Measurements from ENCODE around the gene PSMG1.

PSMG1 gene

DNA sequence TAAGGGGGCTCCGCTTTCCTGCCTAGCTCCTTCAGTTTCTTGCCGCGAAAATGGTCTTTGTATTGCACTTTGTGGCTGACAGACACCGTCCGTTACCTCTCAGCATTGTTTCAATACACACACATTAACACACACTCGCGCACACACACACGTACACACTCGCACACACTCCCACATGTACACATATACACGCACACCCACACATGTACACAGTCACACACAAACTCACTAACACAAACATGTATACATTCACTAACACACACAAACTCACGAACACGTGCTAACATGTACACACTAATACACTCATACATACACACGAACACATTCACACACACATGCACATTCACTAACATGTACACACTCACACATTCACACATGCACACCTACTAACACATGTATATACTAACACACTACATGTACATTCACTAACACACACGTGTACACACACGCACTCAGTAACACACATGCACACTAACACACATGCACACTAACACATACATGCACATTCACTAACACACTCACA lies 48.9 kb downstream of the PSMG1 start:
- no peaks in the 10 kb centered on the region; the same call in 1 of the 2 replicates for H3K27me3 ChIP-seq (replicated peaks; ENCODE audit: control insufficient read depth, insufficient read depth, low read length)
- no peak overlapping the region for H3K4me3 ChIP-seq (replicated peaks; ENCODE audit: low read depth, low read length)
- TF ChIP-seq, protein P1, sequence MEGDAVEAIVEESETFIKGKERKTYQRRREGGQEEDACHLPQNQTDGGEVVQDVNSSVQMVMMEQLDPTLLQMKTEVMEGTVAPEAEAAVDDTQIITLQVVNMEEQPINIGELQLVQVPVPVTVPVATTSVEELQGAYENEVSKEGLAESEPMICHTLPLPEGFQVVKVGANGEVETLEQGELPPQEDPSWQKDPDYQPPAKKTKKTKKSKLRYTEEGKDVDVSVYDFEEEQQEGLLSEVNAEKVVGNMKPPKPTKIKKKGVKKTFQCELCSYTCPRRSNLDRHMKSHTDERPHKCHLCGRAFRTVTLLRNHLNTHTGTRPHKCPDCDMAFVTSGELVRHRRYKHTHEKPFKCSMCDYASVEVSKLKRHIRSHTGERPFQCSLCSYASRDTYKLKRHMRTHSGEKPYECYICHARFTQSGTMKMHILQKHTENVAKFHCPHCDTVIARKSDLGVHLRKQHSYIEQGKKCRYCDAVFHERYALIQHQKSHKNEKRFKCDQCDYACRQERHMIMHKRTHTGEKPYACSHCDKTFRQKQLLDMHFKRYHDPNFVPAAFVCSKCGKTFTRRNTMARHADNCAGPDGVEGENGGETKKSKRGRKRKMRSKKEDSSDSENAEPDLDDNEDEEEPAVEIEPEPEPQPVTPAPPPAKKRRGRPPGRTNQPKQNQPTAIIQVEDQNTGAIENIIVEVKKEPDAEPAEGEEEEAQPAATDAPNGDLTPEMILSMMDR (IDR thresholded peaks at IDR 0.05; ENCODE audit: insufficient read depth, low read length, poor library complexity, severe bottlenecking), result no peak
- no peak for DNase-seq (ENCODE audit: extremely low read depth, insufficient read length)
- H3K36me3 ChIP-seq (ENCODE audit: control insufficient read depth, insufficient read depth, low read length), result no peaks in the 10 kb centered on the region

DNA sequence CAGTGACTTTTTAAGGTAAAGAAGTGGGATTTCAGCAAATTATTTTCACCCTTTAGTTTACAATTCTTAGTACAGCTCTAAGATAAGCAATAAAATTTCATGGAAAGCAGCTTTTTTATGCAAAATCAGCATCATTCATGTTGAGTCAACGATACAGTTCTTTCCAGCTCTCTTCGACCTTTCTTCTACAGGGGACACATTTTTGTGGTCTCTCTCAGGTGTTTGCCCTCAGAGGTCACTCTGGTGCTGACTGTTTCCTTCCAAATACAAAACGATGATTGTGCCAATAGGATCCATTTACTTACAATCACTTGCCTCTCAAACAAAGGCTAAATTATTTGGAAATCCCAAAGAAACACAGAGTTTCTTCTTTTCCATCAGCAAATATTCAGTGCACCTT lies 51.0 kb downstream of the PSMG1 start:
- Histone ChIP-seq H3K4me3 (replicated peaks; ENCODE audit: low read depth, low read length) (no peak overlapping the region), H3K36me3 (ENCODE audit: control insufficient read depth, insufficient read depth, low read length) (no peaks in the 10 kb centered on the region), H3K27me3 (replicated peaks; ENCODE audit: control insufficient read depth, insufficient read depth, low read length) (no peaks in the 10 kb centered on the region; the same call in 1 of the 2 replicates)
- TF ChIP-seq, protein P1 (IDR thresholded peaks at IDR 0.05; ENCODE audit: insufficient read depth, low read length, poor library complexity, severe bottlenecking), result no peak
- no peak for DNase-seq (ENCODE audit: extremely low read depth, insufficient read length)

GRCh38 chr21:39131791-39132190 lies 51.5 kb downstream of the PSMG1 start:
- no peak for DNase-seq (ENCODE audit: extremely low read depth, insufficient read length)
- Histone ChIP-seq H3K36me3 (ENCODE audit: control insufficient read depth, insufficient read depth, low read length) (no peaks in the 10 kb centered on the region), H3K27me3 (replicated peaks; ENCODE audit: control insufficient read depth, insufficient read depth, low read length) (no peaks in the 10 kb centered on the region; the same call in 1 of the 2 replicates), H3K4me3 (replicated peaks; ENCODE audit: low read depth, low read length) (no peak overlapping the region)
- TF ChIP-seq, protein P1 (IDR thresholded peaks at IDR 0.05; ENCODE audit: insufficient read depth, low read length, poor library complexity, severe bottlenecking), result no peak

DNA sequence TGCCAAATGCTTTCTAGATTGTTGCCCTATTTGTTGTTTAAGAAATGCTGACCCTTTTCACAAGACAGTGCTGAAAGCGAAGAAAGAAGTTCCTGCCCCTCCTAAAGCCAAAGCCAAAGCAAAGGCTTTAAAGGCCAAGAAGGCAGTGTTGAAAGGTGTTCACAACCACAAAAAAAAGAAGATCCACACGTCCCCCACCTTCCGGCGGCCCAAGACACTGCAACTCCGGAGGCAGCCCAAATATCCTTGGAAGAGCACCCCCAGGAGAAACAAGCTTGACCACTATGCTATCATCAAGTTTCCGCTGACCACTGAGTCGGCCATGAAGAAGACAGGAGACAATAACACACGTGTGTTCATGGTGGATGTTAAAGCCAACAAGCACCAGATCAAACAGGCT lies 55.7 kb downstream of the PSMG1 start:
- no peaks in the 10 kb centered on the region; the same call in 1 of the 2 replicates for H3K27me3 ChIP-seq (replicated peaks; ENCODE audit: control insufficient read depth, insufficient read depth, low read length)
- TF ChIP-seq, protein P1 (IDR thresholded peaks at IDR 0.05; ENCODE audit: insufficient read depth, low read length, poor library complexity, severe bottlenecking), result no peak
- no peak overlapping the region for H3K4me3 ChIP-seq (replicated peaks; ENCODE audit: low read depth, low read length)
- H3K36me3 ChIP-seq (ENCODE audit: control insufficient read depth, insufficient read depth, low read length), result no peaks in the 10 kb centered on the region
- DNase-seq (ENCODE audit: extremely low read depth, insufficient read length), result no peak

DNA sequence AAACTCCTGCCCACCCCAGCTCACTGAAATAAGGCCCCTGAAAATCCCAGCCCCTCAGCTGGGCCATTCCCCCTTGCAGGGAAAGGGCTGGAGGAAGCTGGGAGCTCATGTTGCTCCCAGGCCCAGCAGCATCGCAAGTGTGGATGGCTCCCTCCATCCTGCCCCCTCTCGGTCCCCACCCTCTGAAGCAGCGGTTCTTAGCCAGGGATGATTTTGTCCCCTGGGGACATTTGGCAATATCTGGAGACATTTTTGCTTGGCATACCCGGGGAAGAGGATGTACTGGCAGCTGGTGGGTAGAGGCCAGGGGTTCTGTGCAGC lies 56.8 kb downstream of the PSMG1 start:
- TF ChIP-seq, protein P1 (IDR thresholded peaks at IDR 0.05; ENCODE audit: insufficient read depth, low read length, poor library complexity, severe bottlenecking), result no peak
- no peak for DNase-seq (ENCODE audit: extremely low read depth, insufficient read length)
- Histone ChIP-seq H3K27me3 (replicated peaks; ENCODE audit: control insufficient read depth, insufficient read depth, low read length) (no peaks in the 10 kb centered on the region; the same call in 1 of the 2 replicates), H3K36me3 (ENCODE audit: control insufficient read depth, insufficient read depth, low read length) (no peaks in the 10 kb centered on the region), H3K4me3 (replicated peaks; ENCODE audit: low read depth, low read length) (no peak overlapping the region)

All from GM06990 (cell line).